CD4-positive, alpha-beta T cell treated with Interleukin-15 for 1 hour (primary cell): Measurements from ENCODE around the gene ZNF609.

Experiments used
- DNase-seq: peaks from one replicate; pipeline ENCODE4 v3.0.0-alpha.2; 2020

ZNF609 gene

DNA sequence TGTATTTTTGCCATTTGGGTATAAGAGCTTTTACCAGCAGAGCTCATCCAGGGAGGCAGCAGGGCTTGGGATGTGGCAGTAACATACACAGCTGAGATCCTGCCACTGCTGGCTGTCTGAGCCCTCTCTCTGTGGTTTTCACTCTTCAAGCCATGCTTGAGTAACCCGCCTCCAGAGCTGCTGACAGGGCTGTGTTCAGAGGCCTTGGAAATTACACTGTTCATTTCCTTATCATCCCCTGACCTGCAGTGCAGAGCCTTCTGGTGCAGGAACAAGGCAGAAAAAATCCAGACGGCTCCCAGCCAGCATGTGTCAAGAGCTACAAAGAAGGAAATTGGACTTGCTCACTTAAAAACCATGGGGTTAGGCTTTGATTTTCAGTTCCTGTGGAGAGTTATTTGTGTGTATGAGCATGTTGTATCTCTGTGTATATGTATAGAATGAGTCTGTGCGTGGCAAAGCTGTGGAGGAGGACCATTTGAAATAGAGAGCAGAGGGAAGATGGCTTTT lies 47.0 kb downstream of the ZNF609 start:
- DNase-seq, result peak; percentile 29

DNA sequence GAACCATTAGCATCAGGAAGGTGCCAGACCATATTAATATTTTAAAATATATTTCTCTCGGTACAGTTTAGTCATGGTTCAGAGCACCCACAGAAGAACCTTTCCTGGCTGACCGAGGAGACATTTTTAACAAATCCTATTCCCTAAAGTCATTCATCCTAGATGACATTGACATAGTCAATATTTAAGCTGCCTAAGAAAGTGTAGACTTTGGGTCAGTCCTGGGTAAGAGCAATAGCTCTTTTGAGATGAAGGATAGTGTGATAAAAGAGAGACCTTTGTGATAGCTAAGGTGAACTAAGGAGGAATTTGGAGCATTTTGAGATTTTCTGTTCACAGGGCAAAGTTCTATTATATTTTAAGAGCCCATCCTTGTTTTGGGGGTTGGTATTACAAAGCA lies 47.5 kb downstream of the ZNF609 start:
- no peak for DNase-seq

DNA sequence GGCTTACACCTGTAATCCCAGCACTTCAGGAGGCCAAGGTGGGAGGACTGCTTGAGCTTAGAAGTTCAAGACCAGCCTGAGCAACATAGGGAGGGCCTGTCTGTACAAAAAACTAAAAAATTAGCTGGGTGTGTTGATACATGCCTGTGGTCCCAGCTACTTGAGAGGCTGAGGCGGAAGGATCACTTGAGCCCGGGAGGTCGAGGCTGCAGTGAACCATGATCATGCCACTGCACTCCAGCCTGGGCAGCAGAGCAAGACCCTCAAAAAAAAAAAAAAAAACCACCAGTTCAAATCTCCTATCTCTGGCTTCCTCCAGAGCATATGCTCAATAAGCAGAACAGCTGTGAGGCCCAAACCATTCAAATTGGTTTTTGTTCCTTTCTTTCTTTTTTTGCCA lies 53.4 kb downstream of the ZNF609 start:
- no peak for DNase-seq

DNA sequence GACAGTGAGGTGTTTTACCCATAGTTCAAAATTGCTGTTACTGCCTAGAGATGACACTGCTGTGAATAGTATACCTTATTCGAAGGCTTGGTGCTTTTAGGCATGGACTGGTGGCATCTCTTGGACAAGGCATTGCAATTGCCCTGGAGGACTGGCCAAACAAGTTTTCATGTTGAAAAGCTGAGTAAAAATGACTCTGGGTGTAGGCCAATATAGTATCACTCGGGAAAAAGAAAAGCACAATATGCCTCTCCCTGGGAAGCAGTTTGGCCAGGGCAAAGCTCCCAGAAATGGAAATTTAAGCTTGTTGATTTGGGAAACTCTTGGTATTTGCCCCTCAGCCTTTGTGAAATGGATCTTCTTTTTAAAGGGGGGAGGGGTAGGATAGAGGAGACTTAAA lies 54.8 kb downstream of the ZNF609 start:
- no peak for DNase-seq

DNA sequence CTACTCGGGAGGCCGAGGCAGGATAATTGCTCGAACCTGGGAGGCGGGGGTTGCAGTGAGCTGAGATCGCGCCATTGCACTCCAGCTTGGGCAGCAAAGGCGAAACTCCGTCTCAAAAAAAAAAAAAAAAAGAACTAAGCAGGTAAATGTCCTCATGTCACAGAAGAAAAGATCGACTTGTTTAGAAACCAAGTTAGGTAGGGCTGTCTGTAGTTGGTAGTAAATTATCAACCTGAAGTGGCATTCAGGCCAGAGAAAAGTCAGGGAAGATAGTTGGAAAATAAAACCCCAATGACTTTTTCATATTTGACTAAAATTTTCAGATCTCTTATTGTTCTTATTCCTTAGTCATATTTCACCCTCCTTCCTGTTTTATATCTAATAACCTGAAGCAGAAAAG lies 55.4 kb downstream of the ZNF609 start:
- DNase-seq, result no peak

DNA sequence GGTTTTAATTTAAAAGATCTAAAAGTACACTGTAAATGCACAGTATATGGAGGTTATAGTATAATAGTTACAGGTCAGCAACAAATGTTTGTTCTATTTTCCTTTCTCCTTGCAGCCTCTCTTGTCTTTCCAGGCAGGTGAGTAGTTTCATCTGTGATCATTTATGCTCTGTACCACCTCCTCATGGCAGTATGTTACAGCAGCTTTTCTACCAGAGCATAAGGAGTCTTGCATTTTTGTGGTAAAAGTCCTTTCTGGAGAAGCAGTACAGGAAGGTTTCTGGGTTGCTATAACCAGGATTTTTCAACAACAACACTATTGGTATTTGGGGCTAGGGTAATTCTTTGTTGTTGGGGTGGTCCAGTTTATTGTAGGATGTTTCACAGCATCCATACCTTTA lies 59.5 kb downstream of the ZNF609 start:
- DNase-seq, result no peak

DNA sequence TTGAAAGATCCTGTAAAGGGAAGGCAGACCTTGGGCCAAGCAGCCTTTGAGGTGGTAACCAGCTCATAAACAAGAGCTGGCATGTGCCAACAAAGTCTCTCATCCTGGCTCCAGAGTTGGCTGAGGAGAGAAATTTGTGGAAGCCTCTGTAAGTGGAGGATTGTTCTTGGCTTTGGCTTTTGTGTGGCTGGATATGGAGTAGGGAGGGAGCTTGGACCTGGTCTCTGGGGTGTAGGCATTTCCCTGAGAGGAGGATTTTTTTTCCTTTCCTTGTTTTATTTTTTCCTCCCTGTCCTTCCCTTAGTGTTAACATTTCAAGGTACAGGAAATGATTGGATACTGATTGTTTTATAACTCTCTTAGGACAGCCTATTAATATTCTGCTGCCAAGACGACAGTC lies 60.8 kb downstream of the ZNF609 start:
- no peak for DNase-seq

DNA sequence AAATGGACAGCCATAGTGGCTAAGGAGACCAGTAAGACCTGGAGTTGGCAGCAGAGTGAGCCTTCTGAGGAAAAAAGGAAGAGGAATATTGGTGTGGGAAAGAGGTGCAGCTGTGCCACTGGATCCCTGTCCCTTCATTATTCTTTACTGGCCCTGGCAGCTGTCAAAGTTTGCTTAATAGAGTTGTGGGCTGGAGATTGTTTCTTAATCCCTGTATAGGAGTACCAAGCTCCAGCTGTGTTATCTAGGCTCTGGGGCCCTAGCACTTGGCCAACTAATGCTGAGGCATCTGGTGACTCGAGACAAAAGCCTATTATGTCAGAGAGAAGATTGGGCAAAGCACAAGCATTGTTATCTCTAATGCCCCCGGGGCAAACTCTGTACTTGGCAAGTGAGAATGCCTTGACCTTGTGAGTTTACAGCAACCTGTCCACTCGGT lies 61.4 kb downstream of the ZNF609 start:
- DNase-seq, result no peak

DNA sequence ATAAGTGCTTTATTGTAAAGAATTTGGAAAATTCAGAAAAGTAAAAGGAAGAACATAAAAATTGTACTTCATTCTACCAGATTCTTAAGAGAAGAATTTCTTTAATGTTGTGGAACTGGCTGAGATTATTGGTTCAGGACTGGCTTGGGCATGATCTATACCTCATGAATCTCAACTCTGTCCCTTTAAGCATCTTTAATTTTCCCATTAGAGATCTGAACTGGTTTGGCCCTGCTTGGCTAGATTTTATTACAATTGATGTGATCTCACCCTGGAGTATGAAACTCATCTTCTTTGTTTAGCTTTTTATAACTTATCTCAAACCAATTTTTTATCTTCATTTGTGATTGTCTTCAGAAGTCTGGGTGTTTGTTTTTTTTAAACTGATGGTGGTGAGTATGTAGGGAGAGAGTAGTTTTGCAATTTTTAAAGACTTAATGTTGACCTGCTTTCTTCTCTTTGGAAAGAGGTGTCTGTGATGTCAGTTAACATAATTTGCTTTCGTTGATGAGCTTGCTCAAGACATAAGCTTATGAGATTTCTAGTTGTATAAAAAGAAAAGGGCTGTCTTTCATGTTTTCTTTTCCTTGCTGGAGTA lies 61.9 kb downstream of the ZNF609 start:
- no peak for DNase-seq

DNA sequence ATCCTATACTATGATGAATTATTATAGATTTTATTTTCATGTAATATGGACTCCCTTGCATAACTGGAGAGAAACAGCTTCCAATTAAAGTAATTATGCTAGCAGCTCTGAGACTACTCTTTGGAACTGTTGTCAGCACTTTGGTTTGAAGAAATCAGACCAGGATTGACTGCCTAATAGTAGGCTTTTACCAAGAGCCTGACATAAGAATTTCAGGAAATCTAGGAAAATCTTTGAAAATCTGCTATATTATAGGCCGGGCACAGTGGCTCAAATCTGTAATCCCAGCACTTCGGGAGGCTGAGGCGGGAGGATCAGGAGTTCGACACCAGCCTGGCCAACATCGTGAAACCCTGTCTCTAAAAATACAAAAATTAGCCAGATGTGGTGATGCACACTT lies 62.9 kb downstream of the ZNF609 start:
- no peak for DNase-seq

DNA sequence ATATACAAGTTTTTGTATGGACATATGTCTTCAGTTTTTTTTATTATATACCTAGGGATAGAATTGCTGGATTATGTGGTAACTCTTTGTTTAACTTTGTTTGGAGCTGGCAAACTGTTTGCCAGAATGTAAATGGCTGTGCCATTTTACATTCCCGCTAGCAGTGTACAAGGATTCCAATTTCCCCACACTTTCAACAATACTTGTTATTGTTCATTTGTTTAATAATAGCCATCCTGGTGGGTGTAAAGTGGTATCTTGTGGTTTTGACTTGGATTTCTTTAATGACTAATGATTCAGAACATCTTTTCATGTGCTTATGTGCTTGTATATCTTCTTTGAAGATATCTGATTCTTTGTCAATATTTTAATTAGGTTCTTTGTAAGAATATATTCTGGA lies 64.4 kb downstream of the ZNF609 start:
- no peak for DNase-seq

DNA sequence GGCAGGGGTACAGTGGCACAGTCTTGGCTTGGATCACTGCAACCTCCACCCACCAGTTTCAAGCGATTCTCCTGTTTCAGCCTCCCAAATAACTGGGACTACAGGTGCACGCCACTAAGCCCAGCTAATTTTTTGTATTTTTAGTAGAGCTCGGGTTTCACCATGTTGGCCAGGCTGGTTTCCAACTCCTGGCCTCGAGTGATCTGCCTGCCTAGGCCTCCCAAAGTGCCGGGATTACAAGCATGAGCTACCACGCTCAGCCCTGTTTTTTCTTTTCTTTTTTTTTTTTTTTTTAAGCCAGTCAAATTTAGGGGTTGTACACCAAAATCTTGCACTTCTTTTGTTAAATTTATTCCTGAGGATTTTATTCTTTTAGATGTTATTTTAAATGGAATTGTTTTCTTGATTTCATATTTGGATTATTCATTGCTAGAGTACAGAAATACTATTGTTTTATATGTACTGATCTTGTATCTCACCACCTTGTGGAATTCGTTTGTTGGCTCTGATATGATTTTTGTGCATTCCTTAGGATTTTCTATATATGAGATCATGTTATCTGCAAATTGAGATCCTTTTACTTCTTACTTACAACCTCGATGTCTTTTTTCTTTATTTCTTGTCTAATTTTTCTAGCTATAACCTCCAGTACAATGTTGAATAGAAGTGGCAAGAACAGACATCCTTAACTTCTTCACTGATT lies 65.6 kb downstream of the ZNF609 start:
- DNase-seq, result no peak

DNA sequence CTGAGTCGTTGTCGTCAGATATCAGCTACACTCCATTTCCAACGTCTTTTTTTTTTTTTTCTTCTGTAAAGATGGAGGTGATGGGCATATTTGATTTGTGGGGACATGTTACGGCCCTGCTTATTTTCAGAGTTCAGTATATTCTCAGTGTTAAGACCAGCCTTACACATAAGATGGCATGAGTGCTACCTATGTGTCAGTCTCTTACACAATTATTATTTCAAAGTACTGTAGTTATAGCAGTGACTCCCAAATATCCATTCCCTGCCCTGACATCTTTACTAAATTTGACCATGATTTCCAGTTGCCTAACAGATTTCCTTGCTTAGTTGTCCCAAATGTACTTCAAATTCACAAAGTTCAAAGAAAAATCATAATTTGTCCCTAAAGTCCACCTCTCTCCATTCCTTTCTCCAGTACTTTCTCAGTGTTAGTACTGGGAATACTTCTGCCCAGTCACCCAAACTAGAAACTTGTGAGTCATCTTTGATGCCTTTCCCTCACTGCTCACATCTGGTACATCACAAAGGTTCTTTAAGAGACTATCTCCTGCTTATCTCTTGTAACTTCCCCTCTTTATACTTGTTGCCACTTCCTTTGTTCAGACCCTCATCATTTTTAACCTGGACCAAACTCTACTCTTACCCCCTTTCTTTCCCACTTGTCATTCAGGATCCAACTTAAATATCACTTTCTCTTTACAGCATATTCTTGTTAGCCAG lies 67.0 kb downstream of the ZNF609 start:
- no peak for DNase-seq

DNA sequence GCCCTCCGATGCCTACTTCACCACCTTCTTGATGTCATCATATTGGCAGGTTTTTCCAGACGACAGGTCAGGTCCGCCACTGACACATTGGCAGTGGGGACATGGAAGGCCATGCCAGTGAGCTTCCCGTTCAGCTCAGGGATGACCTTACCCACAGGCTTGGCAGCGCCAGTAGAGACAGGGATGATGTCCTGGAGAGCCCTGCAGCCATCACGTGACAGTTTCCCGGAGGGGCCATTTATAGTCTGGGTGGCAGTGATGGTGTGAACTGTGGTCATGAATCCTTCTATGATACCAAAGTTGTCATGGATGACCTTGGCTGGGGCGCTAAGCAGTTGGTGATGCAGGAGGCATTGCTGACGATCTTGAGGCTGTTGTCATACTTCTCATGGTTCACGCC lies 68.5 kb downstream of the ZNF609 start:
- DNase-seq, result no peak

DNA sequence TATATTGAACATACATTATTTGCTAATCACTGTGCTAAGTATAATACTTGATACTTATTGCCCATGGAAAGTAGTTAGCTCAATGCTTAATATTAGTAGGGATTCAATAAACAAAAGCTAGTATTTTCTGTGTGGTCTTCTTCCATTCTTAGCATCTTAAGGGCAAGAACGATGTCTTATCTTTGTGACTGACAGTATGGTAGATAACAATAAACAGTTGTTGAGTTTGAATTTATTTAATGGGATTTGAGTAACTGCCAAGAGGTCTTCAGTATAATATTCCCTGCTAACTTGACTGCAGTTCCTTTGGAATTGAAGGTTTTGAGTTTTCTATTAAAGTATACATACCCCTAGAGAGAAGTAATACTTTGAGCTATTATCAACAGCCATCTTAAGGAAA lies 70.1 kb downstream of the ZNF609 start:
- DNase-seq, result no peak

DNA sequence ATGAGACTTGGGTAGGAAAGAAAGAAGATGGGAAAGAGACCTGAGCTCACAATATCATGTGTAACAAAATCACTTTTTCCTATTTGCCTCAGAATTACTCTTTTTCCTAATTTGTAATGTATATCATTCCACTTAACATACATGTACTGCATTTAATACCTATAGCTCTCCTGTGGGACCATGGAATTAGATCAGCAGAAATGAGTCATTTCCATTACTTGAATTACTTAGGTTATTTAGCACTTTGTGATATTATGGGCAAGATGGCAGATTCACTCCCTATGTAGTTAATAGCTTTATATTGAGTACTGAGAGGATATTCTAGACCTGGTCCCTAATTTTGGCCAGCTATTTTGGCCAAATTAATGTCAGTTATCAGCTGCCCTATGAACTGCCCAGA lies 70.5 kb downstream of the ZNF609 start:
- DNase-seq, result no peak

DNA sequence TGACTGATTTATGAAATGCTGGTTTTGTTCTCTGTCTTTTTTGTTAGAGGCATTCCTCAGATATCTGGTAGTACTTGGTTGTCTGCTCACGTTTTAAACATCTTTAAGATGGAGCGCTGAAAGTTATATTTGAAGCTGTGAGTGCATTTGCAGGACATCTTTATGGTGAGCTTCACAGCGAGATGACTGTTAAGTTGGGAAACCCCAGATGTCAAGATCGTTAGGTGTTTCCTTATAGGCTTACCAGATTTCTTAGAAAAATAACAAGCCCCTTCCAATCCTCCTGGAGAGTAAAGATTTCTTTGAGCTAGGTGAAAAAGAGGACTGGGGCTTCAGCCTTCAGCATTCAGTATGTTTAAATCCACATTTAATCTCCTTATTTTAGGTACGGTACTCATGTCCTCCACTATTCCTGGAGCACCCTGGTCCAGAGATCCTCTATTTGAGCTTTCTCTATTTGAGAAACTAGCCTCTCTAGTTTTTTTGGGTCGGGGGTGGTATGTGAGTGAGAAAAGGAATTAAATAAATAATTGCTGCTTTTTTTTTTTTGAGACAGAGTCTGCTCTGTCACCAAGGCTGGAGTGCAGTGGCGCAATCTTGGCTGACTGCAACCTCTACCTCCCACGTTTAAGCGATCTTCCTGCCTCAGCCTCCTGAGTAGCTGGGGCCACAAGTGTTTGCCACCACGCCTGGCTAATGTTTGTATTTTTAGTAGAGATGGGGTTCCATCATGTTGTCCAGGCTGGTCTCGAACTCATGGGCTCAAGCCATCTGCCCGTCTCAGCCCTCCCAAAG lies 72.3 kb downstream of the ZNF609 start:
- DNase-seq, result no peak

DNA sequence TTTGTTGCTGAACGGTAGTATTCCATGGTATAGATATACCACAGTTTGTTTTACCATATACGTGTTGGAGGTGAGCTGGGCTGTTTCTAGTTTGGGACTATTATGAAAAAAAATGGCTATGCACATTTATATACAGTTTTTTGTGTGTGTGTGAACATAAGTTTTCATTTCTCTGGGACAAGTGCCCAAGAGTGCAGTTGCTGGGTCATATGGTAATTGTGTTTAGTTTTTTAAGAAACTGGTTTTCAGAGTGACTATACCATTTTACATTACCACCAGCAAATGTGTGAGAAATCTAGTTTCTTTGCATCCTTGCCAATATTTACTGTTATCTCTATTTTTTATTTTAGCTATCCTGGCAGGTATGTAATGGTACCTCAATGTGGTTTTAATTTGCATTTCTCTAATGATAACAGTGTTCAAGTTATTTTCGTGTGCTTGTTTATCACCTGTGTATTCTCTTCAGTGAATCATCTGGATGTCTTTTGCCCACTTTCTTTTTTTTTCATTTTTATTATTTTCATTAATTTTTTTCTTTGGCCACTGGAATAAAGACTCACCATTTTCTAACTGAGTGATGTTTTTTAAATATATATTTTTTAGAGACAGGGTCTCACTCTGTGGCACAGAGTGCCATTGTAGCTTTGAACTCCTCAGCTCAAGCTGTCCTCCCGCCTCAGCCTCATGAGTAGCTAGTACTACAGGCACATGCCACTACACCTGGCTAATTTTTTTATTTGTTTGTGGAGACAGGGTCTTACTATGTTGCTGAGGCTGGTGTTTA lies 75.3 kb downstream of the ZNF609 start:
- DNase-seq, result no peak

DNA sequence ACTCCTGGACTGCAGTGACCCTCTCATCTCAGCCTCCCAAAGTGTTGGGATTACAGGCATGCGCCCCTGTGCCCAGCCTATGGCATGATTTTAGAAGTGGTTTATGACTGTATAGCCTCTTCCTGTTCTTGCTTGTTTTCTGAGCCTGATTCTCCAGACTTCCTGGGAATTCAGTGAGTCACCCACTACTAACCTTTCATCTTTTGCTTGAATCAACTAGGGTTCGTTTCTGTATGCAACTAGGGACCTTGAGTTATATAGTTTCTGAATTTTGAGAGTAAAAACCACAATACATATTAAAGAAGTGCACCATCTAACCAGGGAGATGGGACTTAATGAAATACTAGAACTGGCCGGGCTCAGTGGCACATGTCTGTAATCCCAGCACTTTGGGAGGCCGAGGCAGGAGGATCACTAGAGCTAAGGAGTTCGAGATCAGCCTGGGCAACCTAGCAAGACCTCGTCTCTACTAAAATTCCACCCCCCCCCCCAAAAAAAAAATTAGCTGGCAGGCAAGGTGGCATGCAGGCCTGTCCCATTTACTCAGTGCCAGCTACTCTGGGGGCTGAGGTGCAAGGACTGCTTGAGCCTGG lies 76.0 kb downstream of the ZNF609 start:
- DNase-seq, result no peak

DNA sequence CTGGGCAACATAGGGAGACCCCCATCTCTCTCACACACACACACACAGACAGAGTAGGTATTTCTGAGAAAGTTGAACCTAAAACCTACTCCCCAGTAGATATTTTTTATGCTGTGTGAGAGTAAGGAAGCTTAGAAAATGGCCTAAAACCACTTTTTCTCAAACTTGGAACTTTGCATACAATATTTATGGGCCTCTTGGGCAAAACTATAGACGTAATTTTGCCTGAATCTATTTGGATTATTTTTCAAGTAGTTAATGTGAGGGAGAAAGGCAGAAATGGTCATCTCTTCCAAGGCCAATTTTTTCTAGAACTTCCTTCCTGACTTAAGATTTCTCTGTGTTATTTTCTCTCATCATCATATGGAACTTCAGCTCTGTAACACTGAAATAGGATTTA lies 81.7 kb downstream of the ZNF609 start:
- no peak for DNase-seq

DNA sequence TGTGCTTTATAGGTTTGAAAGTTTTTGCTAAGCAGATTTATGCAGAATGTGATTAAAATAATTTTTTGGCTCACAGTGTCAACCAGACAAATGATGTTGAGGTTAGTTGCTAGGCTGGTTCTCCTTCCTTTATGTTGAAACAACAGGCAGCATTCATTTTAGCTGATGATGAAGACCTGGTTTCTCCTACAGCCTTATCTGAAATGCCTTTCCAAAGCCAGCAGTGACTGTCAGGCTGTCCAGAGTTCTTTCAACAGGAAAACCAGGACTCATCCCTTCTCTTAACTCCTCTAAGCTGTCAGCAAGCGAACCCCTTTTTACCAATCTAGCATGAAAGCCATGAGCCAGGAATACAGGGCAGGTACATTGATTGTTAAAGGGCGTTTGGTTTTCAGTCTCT lies 84.1 kb downstream of the ZNF609 start:
- DNase-seq, result no peak

DNA sequence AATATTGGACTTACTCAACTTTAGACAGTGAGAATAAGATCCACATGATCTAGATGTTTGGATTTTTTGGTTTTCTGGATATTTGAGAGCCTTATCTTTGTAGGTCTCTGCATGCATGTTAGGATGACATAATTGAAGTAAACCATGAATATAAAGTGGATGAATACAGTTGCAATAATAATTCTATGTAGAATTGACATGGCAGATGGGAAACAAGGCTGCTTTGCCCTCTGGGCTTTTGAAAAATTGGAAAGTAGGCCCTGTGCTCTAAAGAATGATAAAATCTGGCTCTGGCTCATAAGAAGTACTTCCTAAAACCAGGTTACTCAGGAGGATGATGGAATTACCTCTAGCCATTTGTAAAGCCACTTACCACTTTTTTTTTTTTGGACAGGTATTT lies 86.9 kb downstream of the ZNF609 start:
- no peak for DNase-seq
